Right ventricle myocardium superior (tissue), 1 donor: ENCODE measurements around the gene ZNF512. TPM values are rescaled to one million over a fixed set of nuclear protein-coding genes. Genes with fewer than 3 reads are reported as not detected.
"Not testable (repeated sequence)": the region's sequence is repeated elsewhere in the genome, so short reads cannot be mapped to it uniquely, and the experiment has no call there.

Experiments
- ATAC-seq: fragments of 200-7000 bp; cut with Tn5 transposase; one replicate; pipeline ENCODE4 v1.9.1; 2020; ENCODE audit warnings: mild to moderate bottlenecking; ENCODE audit not compliant: poor library complexity
- DNase-seq: peaks from one replicate; pipeline ENCODE4 v3.0.0-alpha.2; 2020
- intact Hi-C: fragments of 100-400 bp; cut with DNase I; formaldehyde crosslinking; loops from one replicate; pipeline ENCODE4 v1.11.2; 2022
- long read RNA-seq: library from polyadenylated mRNA; unstranded; transcript quantifications from one replicate; pipeline ENCODE4 v2.0.0, GENCODE V29; 2021
- total RNA-seq: library from RNA; stranded (reverse); fragmentation: NEBNext Ultra II Directional; extraction: Animal tissue kit (Norgen Biotek cat#: 25700); gene quantifications from one replicate; pipeline ENCODE4 v1.2.1, GENCODE V29; 2021
- donor health status: DM: no; HTN: yes; CAD: no; lungs with severe emphysema.

Gene ZNF512, protein sequence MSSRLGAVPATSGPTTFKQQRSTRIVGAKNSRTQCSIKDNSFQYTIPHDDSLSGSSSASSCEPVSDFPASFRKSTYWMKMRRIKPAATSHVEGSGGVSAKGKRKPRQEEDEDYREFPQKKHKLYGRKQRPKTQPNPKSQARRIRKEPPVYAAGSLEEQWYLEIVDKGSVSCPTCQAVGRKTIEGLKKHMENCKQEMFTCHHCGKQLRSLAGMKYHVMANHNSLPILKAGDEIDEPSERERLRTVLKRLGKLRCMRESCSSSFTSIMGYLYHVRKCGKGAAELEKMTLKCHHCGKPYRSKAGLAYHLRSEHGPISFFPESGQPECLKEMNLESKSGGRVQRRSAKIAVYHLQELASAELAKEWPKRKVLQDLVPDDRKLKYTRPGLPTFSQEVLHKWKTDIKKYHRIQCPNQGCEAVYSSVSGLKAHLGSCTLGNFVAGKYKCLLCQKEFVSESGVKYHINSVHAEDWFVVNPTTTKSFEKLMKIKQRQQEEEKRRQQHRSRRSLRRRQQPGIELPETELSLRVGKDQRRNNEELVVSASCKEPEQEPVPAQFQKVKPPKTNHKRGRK
- 16.6 TPM for total RNA-seq
- long read RNA-seq, transcript ZNF512-208 (13 exons, 3,543 nt): minor isoform, 12 of 40 reads
- long read RNA-seq, transcript ZNF512-201 (14 exons, 3,541 nt): major isoform, 13 of 40 reads
- long read RNA-seq, partial matches to known transcripts: 6 of 40 reads
- long read RNA-seq, other reads (novel, unspliced or antisense): 6 of 40 reads

DNA sequence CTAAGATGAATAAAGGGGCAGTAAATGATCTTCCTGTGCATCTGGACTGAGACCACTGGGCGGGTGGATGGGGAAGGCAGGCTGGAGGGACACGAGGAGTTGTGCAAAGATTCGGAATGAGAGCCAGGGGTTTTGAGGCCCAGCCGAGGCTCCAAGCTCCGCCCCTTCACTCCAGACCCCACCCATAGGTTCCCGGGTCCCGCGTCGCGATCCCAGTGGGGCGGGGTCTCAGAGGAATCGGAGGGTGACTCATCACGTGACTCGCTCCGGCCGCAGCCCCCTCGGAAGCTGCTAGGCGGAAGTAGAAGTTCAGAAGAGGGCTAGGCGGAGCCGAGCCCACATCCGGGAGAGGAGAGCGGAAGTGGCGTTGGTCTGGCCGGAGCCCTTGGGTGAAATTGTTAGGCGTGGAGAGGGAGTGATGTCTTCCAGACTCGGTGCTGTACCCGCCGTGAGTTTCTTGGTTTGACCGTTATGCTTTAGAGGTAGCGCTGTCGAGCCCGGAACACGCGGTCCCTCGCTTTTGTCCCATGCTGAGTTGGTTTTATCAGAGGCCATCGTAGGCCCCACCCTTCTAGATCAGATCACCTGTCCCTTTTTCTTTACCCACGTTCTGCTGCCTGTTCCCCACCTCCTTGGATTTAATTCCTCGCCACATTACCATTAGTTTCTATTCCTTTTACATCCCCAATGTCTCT lies at the start of gene ZNF512:
Gene ZNF512 (plus strand): TSS at position 348 of the 695 bp plus-strand sequence. CDS start 71 bp downstream, at position 419.
- intact Hi-C loops: no loop called here
- DNase-seq (peak; percentile 94), ATAC-seq (peak; percentile 98)

DNA sequence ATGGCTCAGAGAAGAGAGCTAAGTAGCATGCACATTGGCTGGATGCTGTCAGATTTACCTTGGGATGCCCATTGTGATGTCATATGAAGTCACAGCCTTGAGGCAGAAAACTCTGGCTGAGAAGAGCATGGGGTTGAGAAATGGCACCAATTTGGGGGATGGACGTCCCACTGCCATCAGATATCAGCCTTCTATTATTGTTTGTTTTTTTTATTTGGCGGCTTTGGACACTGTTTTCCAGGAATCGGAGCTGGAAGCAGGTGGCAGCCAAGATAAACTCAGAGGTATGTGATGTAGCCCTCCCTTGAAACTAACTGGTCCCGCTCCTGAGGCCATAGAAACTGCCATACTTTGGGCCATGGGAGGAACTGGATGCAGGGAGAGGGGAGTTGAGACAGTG lies 45.6 kb upstream of the ZNF512 start:
- intact Hi-C loops: no loop called here
- ATAC-seq: no peak
- no peak for DNase-seq

DNA sequence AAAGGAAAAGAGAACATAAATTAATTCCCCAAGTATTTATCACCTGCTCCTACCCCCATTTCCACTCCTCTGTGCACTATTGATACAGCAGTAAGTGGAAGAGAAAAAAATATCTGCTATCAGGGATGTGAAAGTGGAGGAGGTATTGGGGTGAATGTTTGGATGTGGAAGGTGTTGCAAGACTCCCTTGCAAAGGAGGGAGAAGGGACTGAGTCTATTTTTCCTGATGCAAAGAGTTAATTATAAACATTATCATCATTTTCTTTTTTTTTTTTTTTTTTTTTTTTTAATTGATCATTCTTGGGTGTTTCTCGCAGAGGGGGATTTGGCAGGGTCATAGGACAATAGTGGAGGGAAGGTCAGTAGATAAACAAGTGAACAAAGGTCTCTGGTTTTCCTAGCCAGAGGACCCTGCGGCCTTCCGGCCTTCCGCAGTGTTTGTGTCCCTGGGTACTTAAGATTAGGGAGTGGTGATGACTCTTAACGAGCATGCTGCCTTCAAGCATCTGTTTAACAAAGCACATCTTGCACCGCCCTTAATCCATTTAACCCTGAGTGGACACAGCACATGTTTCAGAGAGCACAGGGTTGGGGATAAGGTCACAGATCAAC lies 43.9 kb upstream of the ZNF512 start:
- DNase-seq, intact Hi-C loops, ATAC-seq: not testable (repeated sequence)

DNA sequence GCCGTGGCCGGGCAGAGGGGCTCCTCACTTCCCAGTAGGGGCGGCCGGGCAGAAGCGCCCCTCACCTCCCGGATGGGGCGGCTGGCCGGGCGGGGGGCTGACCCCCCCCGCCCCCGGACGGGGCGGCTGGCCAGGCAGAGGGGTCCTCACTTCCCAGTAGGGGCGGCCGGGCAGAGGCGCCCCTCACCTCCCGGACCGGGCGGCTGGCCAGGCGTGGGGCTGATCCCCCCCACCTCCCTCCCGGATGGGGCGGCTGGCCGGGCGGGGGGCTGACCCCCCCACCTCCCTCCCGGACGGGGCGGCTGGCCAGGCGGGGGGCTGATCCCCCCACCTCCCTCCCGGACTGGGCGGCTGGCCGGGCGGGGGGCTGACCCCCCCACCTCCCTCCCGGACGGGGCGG lies 43.2 kb upstream of the ZNF512 start:
- intact Hi-C loops, DNase-seq, ATAC-seq: not testable (repeated sequence)

DNA sequence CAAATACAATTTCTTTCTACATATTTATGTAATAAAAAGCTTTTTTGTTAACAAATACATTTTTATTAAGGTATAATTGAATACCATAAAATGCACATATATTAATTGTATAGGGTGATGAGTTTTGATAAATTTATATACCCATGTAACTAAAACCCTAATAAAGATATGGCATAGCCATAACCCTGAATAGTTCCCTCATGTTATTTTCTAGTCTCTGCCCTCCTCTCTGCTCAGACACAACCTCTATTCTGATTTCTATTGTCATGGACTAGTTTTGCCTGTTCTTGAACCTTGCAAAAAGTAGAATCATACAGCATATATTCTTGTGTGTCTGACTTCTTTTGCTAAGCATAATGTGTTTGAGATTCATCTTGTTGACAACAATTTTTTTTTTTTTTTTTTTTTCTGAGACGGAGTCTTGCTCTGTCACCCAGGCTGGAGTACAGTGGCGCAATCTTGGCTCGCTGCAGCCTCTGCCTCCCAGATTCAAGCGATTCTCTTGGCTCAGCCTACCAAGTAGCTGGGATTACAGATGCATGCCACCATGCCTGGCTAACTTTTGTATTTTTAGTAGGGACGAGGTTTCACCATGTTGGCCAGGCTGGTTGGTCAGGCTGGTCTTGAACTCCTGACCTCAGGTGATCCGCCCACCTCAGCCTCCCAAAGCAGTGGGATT lies 38.6 kb upstream of the ZNF512 start:
- no peak for ATAC-seq
- DNase-seq: no peak
- intact Hi-C loops: no loop called here

DNA sequence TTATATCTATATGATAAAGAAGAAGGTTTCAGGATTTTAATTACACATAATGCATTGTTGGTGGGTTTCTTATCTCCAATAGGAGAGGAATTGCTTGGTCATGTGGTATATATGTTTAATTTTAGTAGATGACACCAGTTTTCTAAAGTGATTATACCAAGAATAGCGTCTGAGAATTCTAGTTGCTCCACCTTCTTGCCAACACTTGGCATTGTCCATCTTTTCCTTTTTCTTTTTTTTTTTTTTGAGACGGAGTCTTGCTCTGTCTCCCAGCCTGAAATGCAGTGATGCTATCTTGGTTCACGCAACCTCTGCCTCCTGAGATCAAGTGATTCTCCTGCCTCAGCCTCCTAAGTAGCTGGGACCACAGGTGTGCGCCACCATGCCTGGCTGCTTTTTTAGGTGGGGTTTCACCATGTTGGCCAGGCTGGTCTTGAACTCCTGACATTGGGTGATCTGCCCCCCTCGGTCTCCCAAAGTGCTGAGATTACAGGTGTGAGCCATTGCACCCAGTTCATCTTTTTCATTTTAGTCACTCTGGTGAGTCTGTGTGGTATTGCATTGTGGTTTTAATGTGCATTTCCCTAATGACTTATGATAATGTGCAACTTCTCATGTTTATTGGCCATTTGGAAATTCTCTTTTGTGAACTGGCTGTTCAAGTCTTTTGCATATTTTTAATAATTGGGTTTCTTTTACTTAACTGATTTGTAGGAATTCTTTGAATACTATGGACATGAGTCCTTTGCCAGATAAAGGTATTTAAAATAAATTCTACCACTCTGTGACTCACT lies 37.3 kb upstream of the ZNF512 start:
- intact Hi-C loops: no loop called here
- DNase-seq: no peak
- ATAC-seq: no peak

DNA sequence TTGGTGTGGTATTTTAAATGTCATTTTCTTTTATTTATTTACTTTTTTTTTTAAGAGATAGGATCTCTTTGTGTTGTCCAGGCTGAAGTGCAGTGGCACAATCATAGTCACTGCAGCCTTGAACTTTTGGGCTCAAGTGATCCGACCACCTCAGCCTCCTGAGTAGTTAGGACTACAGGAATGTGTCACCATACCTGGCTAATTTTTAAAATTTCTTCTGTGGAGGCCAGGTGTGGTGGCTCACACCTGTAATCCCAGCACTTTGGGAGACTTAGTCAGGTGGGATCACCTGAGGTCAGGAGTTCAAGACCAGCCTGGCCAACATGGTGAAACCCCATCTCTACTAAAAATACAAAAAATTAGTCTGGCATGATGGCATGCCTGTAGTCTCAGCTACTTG lies 33.5 kb upstream of the ZNF512 start:
- intact Hi-C loops: no loop called here
- DNase-seq: no peak
- ATAC-seq: no peak

DNA sequence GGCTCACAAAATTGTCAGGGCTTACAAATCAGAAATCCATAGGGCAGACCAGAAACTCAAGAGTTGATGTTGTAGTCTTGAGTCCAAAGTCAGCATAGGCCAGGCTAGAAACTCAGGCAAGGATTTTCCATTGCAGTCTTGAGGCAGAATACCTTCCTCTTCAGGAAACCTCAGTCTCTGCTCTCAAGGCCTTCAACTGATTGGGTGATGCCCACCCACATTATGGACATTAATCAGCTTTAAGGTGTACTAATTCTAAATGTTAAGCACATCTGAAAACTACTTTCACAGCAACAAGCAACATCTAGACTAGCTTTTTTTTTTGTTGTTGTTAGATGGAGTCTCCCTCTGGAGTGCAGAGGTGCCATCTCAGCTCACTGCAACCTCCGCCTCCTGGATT lies 31.3 kb upstream of the ZNF512 start:
- intact Hi-C loops: no loop called here
- DNase-seq: no peak
- no peak for ATAC-seq

DNA sequence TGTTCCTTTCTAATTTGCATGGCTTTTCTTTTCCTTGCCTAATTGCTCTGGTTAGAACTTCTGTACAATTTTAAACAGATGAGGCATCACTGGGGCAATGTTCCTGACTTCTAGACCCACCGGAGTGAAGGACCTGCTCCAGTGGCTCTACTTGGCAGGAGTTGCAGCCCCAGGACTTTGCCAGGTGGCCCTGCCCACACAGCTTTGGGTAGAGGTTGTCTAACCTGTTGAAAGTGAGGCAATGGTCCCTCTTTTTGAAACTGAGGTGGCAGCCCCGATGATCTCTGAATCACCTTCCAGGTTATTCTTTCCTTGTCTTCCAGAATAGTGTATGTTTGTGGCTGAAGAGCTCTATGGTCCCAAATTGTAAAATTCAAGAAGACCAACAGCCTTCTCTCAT lies 29.9 kb upstream of the ZNF512 start:
- no peak for ATAC-seq
- intact Hi-C loops: no loop called here
- no peak for DNase-seq

DNA sequence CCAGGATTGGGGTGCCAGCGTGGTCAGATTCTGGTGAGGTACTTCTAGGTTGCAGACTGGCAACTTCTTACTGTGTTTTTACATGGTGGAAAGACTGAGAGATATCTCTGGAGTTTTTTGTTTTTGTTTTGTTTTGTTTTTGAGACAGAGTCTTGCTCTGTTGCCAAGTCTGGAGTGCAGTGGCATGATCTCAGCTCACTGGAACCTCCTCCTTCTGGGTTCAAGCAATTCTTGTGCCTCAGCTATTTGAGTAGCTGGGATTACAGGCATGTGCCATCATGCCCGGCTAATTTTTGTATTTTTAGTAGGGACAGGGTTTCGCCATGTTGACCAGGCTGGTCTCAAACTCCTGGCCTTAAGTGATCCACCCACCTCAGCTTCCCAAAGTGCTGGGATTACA lies 28.4 kb upstream of the ZNF512 start:
- intact Hi-C loops, ATAC-seq, DNase-seq: not testable (repeated sequence)

DNA sequence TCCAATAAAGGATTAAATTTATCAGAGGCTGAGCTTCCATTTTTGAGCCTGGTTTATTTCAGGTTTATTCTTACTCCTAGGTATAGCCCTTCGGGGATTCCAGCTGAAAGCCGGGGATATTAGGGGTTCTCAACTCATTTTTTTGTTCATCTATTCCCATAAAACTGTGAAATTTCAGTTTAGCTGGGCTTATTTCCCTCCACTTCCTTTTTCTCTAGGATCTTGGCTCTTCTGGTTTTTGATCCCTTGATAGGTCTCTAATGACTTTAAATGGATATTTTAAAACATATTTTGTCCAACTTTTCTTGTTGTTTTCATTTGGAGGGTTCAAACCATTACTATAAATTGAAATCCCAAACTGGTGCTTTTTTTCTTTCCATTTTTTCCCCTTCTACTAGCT lies 23.6 kb upstream of the ZNF512 start:
- DNase-seq (no peak), ATAC-seq (no peak)
- intact Hi-C loops: no loop called here

DNA sequence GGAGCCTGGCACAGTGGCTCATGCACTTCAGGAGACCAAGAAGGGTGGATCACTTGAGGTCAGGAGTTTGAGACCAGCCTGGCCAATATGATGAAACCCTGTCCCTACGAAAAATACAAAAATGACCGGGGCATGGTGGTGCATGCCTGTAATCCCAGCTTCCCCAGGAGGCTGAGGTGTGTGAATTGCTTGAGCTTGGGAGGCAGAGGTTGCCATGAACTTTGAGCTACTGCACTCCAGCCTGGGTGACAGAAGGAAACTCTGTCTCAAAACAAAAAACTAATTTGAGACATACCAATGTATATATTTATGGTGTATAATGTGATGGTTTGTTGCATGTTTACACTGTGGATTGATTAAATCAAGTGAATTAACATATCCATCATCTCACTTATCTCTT lies 21.8 kb upstream of the ZNF512 start:
- no peak for DNase-seq
- no peak for ATAC-seq
- intact Hi-C loops: no loop called here

DNA sequence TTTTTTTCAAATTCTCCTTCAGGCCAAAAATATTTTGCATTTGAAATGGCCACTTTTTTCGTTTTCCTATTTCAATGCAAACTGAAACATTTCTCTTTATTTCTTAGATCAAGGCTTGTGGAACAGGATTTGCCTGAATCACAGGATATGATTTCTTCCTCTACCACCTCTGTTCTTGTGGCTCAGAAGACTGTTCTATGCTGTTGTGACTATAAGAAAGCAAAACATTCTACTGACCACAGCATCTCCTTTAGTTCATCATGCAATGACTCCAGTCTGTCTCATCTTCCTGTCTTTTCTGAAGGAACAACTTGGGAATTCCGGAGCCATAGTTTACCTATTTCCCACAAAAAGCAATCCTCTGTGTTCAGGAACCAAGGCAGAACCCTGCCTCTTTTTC lies 16.2 kb upstream of the ZNF512 start:
- DNase-seq: no peak
- intact Hi-C loops: no loop called here
- ATAC-seq: no peak

DNA sequence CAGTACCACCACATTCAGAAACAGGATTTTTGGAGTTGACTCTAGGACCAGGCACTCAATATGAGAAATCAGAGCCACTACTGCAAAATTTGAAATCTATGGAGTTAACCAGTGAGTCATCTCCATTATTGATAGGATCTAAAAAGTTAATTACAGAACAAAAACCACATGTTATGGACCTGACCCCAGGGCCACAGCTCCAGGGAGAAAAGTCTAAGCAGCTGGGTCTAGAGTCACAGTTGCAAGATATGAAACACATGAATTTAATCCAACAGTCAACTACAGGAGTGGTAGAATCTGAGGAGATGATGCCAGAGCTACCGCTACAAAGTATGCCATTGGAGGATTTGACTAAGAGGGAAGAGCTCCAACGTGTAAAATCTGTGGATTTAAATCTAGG lies 13.4 kb upstream of the ZNF512 start:
- no peak for DNase-seq
- intact Hi-C loops: no loop called here
- ATAC-seq: no peak

DNA sequence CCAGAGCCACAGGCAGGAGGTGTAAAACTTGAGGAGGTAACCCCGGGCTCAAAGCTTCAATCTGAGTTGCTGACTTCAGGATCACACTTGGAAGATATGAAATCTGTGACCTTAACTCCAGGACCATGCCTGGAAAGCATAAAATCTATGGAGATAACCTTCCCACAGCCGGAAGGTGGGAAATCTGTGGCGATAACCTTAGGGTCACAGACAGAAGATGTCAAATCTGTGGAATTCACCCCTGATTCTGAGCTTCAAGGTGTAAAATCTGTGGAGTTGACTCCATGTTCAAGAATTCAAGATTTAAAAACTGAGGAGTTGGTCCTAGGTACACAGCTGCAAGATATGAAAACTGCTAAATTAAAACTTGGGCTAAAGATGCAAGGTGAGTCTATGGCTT lies 11.6 kb upstream of the ZNF512 start:
- intact Hi-C loops: no loop called here
- DNase-seq (no peak), ATAC-seq (no peak)

DNA sequence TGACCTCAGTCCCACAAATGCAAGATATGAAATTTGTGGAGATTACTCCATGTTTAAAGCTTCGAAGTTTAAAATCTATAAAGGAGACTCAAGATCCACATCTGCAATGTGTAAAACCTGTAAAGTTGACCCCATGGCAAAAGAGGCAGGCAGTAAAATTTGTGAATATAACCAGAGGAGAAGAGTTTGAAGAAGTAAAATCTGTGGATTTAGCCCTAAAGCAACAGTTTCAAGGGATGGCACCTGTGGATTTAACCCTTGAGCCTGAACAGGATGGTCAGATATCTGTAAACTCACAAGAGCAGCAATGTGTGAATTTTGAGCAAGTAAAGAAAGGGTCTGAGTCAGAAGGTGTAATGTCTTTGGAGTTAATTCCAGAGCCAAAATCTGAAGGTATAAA lies 11.2 kb upstream of the ZNF512 start:
- ATAC-seq: no peak
- intact Hi-C loops: no loop called here
- no peak for DNase-seq

DNA sequence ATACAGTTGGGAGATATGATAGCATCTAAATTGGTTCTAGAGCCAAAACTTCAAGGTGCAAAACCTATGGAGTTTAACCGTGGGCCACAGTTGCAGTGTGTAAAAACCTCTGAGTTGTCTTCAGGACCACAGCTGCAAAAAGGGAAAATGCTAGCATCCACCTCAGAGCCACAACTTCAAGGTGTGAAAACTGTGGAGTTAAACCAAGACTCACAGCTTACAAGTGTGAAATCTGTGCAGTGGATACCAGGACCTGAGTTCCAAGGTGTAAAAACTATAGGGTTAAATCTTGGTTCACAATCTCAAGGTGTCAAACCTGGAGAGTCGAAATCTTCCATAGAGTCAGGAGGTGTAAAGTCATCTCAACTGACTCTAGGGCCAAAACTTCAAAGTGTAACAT lies 10.4 kb upstream of the ZNF512 start:
- DNase-seq (no peak), ATAC-seq (no peak)
- intact Hi-C loops: no loop called here

DNA sequence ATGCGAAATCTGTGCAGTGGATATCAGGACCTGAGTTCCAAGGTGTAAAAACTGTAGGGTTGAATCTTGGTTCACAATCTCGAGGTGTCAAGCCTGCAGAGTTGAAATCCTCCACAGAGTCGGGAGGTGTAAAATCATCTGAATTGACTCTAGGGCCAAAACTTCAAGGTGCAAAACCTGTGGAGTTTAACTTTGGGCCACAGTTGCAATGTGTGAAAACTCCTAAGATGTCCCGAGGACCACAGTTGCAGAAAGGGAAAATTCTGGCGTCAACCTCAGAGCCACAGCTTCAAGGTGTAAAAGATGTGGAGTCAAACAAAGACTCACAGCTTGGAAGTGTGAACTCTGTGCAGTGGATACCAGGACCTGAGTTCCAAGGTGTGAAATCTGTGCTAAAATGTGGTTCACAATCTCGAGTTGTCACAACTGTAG lies 9.8 kb upstream of the ZNF512 start:
- intact Hi-C loops: no loop called here
- ATAC-seq (no peak), DNase-seq (no peak)
